Measurements from ENCODE around the gene KPTN. TPM values are rescaled to one million over a fixed set of nuclear protein-coding genes. Genes with fewer than 3 reads are reported as not detected.
A peak's percentile ranks its signal among the peaks of the same experiment; 100 is the strongest.

Gene KPTN
- total and polyA plus RNA-seq, 2 of the 13 experiments (the other 11 are each of a cell fraction or from before 2014, with no cell fraction given), result 9.1 to 13.3 TPM

GRCh38 chr19:47444388-47444821 is 39.6 kb downstream of the KPTN start (continued):
- TF ChIP-seq ZNF574 (CRISPR knock-in tag; IDR thresholded peaks at IDR 0.05) (0 out of 2 replicates have a peak, but pooled peaks have one; percentile 23), RBM22 (optimal IDR thresholded peaks at IDR 0.05; ENCODE audit: low read length) (no peak), CREB1 (IDR thresholded peaks at IDR 0.05) (no peak), CREB1 (CRISPR knock-in tag; IDR thresholded peaks at IDR 0.05) (no peak), THAP11 (CRISPR knock-in tag; IDR thresholded peaks at IDR 0.05) (0 out of 2 replicates have a peak, but pooled peaks have one; percentile 29), ZNF720 (CRISPR knock-in tag; IDR thresholded peaks at IDR 0.05) (no peak), ZNF768 (CRISPR knock-in tag; IDR thresholded peaks at IDR 0.05) (peak; percentile 28; the same call in 1 of the 2 replicates), GABPB1 (CRISPR knock-in tag; IDR thresholded peaks at IDR 0.05) (peak; percentile 28; the same call in 1 of the 2 replicates), CHD2 (IDR thresholded peaks at IDR 0.05; ENCODE audit: low read depth, low read length) (no peak), ZNF337 (CRISPR knock-in tag; IDR thresholded peaks at IDR 0.05; ENCODE audit: borderline replicate concordance, low read depth) (no peak), NFKB2 (CRISPR knock-in tag; IDR thresholded peaks at IDR 0.05; ENCODE audit: borderline replicate concordance) (peak; percentile 75; the same call in 1 of the 2 replicates), FOXA3 (CRISPR knock-in tag; IDR thresholded peaks at IDR 0.05) (no peak), PRDM4 (CRISPR knock-in tag; IDR thresholded peaks at IDR 0.05; ENCODE audit: borderline replicate concordance) (no peak), ESRRA (CRISPR knock-in tag; IDR thresholded peaks at IDR 0.05; ENCODE audit: low read depth) (no peak), RARA (CRISPR knock-in tag; IDR thresholded peaks at IDR 0.05) (0 out of 2 replicates have a peak, but pooled peaks have one; percentile 41), ZNF362 (CRISPR knock-in tag; IDR thresholded peaks at IDR 0.05; ENCODE audit: borderline replicate concordance) (no peak), KDM3A (CRISPR knock-in tag; IDR thresholded peaks at IDR 0.05; ENCODE audit: low read depth) (no peak), ZNF329 (CRISPR knock-in tag; IDR thresholded peaks at IDR 0.05; ENCODE audit: low read depth) (no peak)
- TF ChIP-seq, protein P1, sequence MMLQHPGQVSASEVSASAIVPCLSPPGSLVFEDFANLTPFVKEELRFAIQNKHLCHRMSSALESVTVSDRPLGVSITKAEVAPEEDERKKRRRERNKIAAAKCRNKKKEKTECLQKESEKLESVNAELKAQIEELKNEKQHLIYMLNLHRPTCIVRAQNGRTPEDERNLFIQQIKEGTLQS (CRISPR knock-in tag; IDR thresholded peaks at IDR 0.05), result no peak
- TF ChIP-seq, protein P2, sequence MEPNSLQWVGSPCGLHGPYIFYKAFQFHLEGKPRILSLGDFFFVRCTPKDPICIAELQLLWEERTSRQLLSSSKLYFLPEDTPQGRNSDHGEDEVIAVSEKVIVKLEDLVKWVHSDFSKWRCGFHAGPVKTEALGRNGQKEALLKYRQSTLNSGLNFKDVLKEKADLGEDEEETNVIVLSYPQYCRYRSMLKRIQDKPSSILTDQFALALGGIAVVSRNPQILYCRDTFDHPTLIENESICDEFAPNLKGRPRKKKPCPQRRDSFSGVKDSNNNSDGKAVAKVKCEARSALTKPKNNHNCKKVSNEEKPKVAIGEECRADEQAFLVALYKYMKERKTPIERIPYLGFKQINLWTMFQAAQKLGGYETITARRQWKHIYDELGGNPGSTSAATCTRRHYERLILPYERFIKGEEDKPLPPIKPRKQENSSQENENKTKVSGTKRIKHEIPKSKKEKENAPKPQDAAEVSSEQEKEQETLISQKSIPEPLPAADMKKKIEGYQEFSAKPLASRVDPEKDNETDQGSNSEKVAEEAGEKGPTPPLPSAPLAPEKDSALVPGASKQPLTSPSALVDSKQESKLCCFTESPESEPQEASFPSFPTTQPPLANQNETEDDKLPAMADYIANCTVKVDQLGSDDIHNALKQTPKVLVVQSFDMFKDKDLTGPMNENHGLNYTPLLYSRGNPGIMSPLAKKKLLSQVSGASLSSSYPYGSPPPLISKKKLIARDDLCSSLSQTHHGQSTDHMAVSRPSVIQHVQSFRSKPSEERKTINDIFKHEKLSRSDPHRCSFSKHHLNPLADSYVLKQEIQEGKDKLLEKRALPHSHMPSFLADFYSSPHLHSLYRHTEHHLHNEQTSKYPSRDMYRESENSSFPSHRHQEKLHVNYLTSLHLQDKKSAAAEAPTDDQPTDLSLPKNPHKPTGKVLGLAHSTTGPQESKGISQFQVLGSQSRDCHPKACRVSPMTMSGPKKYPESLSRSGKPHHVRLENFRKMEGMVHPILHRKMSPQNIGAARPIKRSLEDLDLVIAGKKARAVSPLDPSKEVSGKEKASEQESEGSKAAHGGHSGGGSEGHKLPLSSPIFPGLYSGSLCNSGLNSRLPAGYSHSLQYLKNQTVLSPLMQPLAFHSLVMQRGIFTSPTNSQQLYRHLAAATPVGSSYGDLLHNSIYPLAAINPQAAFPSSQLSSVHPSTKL (CRISPR knock-in tag; IDR thresholded peaks at IDR 0.05), result 0 out of 2 replicates have a peak, but pooled peaks have one; percentile 22
